Activated CD8-positive, alpha-beta memory T cell treated with anti-CD3 and anti-CD28 coated beads for 36 hours (primary cell): ENCODE results near the gene CYB5D1. TPM values are rescaled to one million over a fixed set of nuclear protein-coding genes. Genes with fewer than 3 reads are reported as not detected.

Source experiments
- CTCF ChIA-PET: fragments of 350-600 bp; sonication (Branson Sonifier 250); formaldehyde crosslinking; loops from one replicate; lab custom pipeline; 2021; ENCODE audit warnings: antibody characterized with exemption; lab: Charles Lee
- POLR2A ChIA-PET: fragments of 350-600 bp; sonication (Branson Sonifier 250); formaldehyde crosslinking; loops from one replicate; lab custom pipeline; 2021; ENCODE audit warnings: antibody characterized with exemption; lab: Charles Lee
- total RNA-seq, 2 experiments: library from RNA; stranded (reverse); gene quantifications; one replicate each; pipeline ENCODE4 v1.2.3, GENCODE V29; 2021

CYB5D1 gene
- total RNA-seq, 2 experiments from 2014 or later, result 15.9 to 16.6 TPM

- ChIA-PET POLR2A (interaction anchor here (0.6 to 1.5 kb wide), 3 partner anchors 12 to 199 kb away, joined by 6 to 9 read pairs (median 7); partner anchors contain the start of genes CNTROB, TP53 and TRAPPC1), CTCF (interaction anchor here (0.7 to 2.2 kb wide), 6 partner anchors 23 to 199 kb away, joined by 3 to 8 read pairs (median 3); partner anchors contain the start of genes CYB5D1, NAA38, RNF227 and TP53)
Observed at GRCh38 chr17:7886227-7887037, 28.6 kb downstream of the CYB5D1 start.

- POLR2A ChIA-PET, result no interaction called here
- CTCF ChIA-PET, result interaction anchor here (2.2 kb wide), 1 partner anchor 30 kb away, joined by 8 read pairs; the partner anchor contains the start of genes CYB5D1 and NAA38
Observed at GRCh38 chr17:7887038-7887481, 29.3 kb downstream of the CYB5D1 start.

GRCh38 chr17:7887482-7888183 is 29.8 kb downstream of the CYB5D1 start:
- ChIA-PET CTCF (no interaction called here), POLR2A (no interaction called here)

GRCh38 chr17:7888184-7888920 is 30.5 kb downstream of the CYB5D1 start, which contains the start of gene CHD3:
Gene CHD3, plus strand, starts transcription at chr17:7888789. Its CDS starts 212 bp downstream, at chr17:7889001.
- CTCF ChIA-PET, result interaction anchor here (0.9 kb wide), 1 partner anchor 53 kb away, joined by 3 read pairs; no protein-coding TSS in a partner anchor
- POLR2A ChIA-PET, result no interaction called here

GRCh38 chr17:7889166-7889955 is 31.6 kb downstream of the CYB5D1 start:
- CTCF ChIA-PET, result no interaction called here
- POLR2A ChIA-PET, result no interaction called here

GRCh38 chr17:7893187-7893880 is 35.5 kb downstream of the CYB5D1 start:
- CTCF ChIA-PET, result interaction anchor here (0.5 kb wide), 1 partner anchor 147 kb away, joined by 3 read pairs; no protein-coding TSS in a partner anchor
- POLR2A ChIA-PET, result no interaction called here

- CTCF ChIA-PET, result no interaction called here
- POLR2A ChIA-PET, result no interaction called here
Observed at GRCh38 chr17:7894226-7894625, 36.4 kb downstream of the CYB5D1 start.

GRCh38 chr17:7894866-7895265 is 37.1 kb downstream of the CYB5D1 start:
- CTCF ChIA-PET, result interaction anchor here (0.6 kb wide), 2 partner anchors 18 to 171 kb away, joined by 3 to 5 read pairs; no protein-coding TSS in a partner anchor
- POLR2A ChIA-PET, result no interaction called here

- CTCF ChIA-PET, result interaction anchor here (1.7 to 2.1 kb wide), 2 partner anchors 62 to 93 kb away, joined by 4 to 5 read pairs; no protein-coding TSS in a partner anchor
- POLR2A ChIA-PET, result interaction anchor here (0.5 to 1.0 kb wide), 2 partner anchors 10 to 16 kb away, joined by 3 read pairs; no protein-coding TSS in a partner anchor
Observed at GRCh38 chr17:7897090-7897489, 39.3 kb downstream of the CYB5D1 start.

GRCh38 chr17:7897773-7898172 is 40.0 kb downstream of the CYB5D1 start:
- POLR2A ChIA-PET, result interaction anchor here (0.5 kb wide), 1 partner anchor 15 kb away, joined by 3 read pairs; no protein-coding TSS in a partner anchor
- CTCF ChIA-PET, result interaction anchor here (0.6 to 2.1 kb wide), 4 partner anchors 34 to 439 kb away, joined by 3 to 5 read pairs (median 4); partner anchors contain the start of genes CNTROB and TRAPPC1

- POLR2A ChIA-PET, result no interaction called here
- CTCF ChIA-PET, result no interaction called here
Observed at GRCh38 chr17:7903154-7904103, 45.6 kb downstream of the CYB5D1 start.

GRCh38 chr17:7909089-7909488 is 51.3 kb downstream of the CYB5D1 start:
- CTCF ChIA-PET, result no interaction called here
- POLR2A ChIA-PET, result no interaction called here

- ChIA-PET POLR2A (no interaction called here), CTCF (interaction anchor here (1.0 to 1.3 kb wide), 2 partner anchors 78 to 80 kb away, joined by 3 to 4 read pairs; no protein-coding TSS in a partner anchor)
Observed at GRCh38 chr17:7910281-7910680, 52.5 kb downstream of the CYB5D1 start.

- ChIA-PET CTCF (interaction anchor here (1.0 to 1.3 kb wide), 2 partner anchors 78 to 79 kb away, joined by 3 to 4 read pairs; no protein-coding TSS in a partner anchor), POLR2A (no interaction called here)
Observed at GRCh38 chr17:7910711-7911110, 52.9 kb downstream of the CYB5D1 start.

GRCh38 chr17:7911116-7911515 is 53.3 kb downstream of the CYB5D1 start:
- ChIA-PET CTCF (interaction anchor here (1.0 to 1.3 kb wide), 2 partner anchors 77 to 79 kb away, joined by 3 to 4 read pairs; no protein-coding TSS in a partner anchor), POLR2A (interaction anchor here (0.6 kb wide), 1 partner anchor 208 kb away, joined by 4 read pairs; no protein-coding TSS in a partner anchor)
